GM12801 (cell line): ENCODE measurements around the gene AFF3.

Experiments used
- CTCF ChIP-seq: IDR thresholded peaks from one replicate; pipeline ENCODE4 v1.5.1; 2011; ENCODE audit warnings: control low read depth; ENCODE audit not compliant: insufficient read length; ENCODE audit errors: extremely low read depth

The AFF3 gene

GRCh38 chr2:99679518-99679917 is 462.9 kb downstream of the AFF3 start:
- no peak for TF ChIP-seq CTCF

- TF ChIP-seq CTCF: no peak
Measured at GRCh38 chr2:99678625-99679024, 463.8 kb downstream of the AFF3 start.

GRCh38 chr2:99677814-99678213 is 464.6 kb downstream of the AFF3 start:
- no peak for TF ChIP-seq CTCF

GRCh38 chr2:99675130-99675661 is 467.2 kb downstream of the AFF3 start:
- TF ChIP-seq CTCF: no peak

GRCh38 chr2:99674090-99674489 is 468.3 kb downstream of the AFF3 start:
- no peak for TF ChIP-seq CTCF

- no peak for TF ChIP-seq CTCF
Measured at GRCh38 chr2:99672766-99673350, 469.5 kb downstream of the AFF3 start.

- TF ChIP-seq CTCF: no peak
Measured at GRCh38 chr2:99670768-99671734, 471.3 kb downstream of the AFF3 start.
